Tongue (tissue), 2 donors: ENCODE measurements around the gene MID1. TPM values are rescaled to one million over a fixed set of nuclear protein-coding genes. Genes with fewer than 3 reads are reported as not detected.

Experiments used
- DNase-seq: peaks from one replicate; pipeline ENCODE4 v3.0.0-alpha.2; 2015
- total RNA-seq: library from RNA; depleted of rRNA; stranded (reverse); fragments of >200 nt; gene quantifications from one replicate; pipeline ENCODE4 v1.2.3, GENCODE V29; 2014

Gene MID1
- total RNA-seq, 1 donor from 2014 or later, result 23.5 TPM

- no peak for DNase-seq
Measured at GRCh38 chrX:10529344-10529743, 91.0 kb downstream of the MID1 start.

- peak; percentile 23 for DNase-seq
Measured at GRCh38 chrX:10526451-10526850, 93.9 kb downstream of the MID1 start.

DNA sequence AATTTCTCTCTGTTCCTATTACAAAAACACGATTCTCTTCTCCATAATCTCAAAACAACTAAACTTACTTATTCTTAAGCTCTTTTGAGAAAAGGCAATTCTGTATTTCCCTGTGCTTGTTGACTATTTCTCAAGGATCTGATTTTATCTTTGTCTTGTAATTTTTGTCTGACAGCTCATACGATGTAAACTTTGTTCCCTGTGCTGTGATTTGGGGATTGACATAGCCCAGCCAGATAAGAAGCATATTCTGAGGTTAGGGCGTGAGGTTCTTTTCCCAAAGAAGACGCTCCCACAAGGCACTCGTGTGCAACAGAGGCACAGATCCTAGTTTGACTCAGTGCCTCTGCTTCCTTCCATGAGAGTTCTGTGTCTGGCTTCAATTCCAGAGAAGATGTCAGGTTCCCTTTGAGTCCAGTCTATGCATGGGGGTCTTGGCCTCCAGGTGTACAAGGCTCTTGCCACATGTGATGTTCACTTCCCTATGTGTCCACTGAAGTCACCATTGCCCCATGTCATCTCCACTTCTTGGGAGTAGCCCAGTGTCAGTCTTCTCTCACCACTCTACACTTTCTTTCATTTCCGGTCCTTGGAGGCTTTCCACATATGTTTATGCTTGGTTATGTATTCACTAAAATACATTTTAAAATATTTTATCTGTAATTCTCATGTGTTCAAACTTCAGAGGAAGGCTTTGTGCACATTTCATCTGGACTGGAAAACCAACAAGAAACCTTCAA lies 94.8 kb downstream of the MID1 start:
- DNase-seq, result peak; percentile 2

- no peak for DNase-seq
Measured at GRCh38 chrX:10524578-10524977, 95.8 kb downstream of the MID1 start.

DNA sequence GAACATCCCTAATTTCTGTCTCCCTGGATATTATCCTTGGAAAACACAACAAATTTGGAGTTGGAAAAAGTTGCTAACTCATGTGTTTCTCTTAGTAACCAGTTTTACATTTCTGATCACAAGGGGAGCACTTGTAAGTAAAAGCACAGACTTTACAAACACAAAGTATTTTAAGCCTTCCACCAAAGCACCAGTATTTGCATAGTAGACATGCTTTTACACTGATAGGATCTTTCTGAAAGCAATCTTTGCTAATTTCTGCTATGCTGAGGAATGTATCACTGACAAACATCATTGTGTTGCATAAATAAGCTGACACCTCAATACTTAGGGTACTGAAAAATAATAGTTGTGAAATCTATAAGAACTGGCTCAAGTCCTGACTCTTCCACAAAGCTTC lies 100.6 kb downstream of the MID1 start:
- DNase-seq, result no peak

DNA sequence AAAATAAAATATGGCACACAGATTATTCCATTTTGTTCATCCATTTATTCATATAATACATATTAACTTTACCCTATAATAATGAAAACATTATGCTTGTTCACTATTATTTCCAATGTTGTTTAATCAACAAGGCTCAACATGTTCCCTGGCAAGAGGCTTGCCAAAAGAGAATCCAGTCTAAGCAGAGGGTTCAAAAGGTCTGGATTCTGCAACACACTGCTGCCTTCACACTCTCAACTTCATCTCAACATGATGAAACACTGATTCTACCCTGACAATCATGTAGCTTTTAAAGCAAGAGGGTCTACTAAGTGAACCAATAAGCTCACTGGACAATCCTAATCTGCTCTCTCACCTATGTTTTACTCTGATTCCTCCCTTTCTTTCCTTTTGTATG lies 101.1 kb downstream of the MID1 start:
- no peak for DNase-seq

DNA sequence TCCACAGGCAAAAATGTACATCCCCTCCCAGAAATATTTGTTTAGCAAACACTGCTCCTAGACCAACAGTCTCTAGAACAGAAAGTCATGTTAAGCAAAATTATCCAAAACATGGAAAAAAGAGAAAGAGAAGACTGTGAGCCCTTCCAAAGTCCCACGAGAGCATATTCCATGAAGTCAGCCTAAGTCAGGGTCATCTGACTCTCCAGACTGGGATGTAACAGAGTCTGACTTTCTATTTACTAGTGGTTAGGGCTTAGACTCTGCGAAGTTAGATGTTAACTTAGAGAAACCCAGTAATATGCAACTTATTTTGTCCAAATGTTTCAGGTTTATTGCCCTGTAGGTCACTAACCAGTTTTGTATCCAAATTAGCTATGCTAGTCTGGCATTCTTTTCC lies 102.3 kb downstream of the MID1 start:
- no peak for DNase-seq

- DNase-seq, result no peak
Measured at GRCh38 chrX:10516781-10517322, 103.5 kb downstream of the MID1 start.

DNA sequence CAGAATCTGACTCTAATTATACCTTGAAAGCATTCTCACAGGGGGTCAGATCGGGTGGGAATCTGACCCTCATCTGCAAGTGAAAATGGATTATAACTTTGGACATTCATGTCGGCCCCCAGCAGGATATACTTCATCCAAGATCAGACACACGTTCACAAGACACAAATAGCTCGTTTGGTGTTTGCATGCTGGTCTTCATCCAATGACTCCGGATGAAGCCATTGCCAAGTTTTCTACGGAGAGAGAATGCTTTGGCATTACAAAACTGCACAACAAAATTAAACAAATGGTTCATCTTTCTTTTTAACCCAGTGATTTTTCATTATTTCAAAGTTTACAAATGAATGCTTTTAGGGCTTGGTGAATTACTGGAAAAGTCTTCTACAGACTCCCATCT lies 105.5 kb downstream of the MID1 start:
- peak; percentile 33 for DNase-seq

GRCh38 chrX:10513974-10514373 lies 106.4 kb downstream of the MID1 start:
- no peak for DNase-seq

DNA sequence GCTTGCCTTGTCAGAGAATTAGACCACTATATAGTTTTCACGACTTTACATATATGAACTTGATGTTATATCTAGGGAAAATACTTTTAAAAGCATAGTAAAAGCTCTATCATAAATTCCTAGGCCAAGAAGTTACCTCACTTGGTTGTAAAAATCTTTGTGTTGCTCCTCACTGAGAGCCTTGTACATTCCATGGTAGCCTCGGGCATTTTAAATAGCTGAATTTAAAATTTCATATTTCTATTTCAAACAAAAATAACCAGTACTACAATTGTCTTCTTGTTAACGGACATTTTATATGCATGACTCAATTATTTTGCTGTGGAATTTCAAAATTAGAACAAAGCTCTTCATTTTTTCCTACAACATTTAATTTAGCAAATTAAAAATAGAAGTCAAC lies 107.6 kb downstream of the MID1 start:
- no peak for DNase-seq

DNA sequence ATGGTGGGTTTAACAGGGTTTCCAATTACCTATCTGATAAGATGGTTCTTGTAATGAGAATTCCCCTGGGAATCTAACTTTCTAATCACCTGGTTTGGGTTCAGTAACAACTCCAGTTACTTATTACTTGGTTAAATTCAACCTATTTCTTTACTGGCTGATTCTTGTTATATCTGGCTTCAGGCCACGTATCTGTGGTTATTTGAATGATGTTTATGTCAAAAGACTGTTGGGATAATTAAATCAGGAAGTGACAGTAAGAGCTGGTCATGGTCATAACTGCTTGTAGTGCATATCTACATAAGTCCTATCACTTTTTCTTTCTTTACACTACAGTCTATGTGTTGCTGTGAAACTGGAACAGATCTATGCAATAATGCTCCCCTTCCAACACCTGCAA lies 108.1 kb downstream of the MID1 start:
- no peak for DNase-seq

DNA sequence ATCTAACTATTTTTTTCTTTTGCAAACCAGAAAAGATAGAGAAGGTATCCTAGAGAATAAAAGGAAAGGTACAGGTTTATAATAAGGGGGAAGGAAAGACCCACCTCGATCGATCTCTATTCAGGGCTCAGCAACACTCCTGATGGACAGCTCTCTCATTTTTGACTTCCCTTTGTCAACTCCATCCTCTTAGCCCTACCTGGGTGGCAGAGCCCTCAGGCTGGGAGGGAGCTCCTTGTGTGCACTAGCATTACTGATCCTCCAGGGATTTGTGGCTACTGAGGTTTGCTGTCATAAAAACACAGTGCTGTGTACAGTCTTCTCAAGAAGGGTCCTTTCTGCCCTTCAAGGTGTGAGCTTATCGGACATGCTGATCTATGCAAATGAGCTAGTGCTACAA lies 111.0 kb downstream of the MID1 start:
- no peak for DNase-seq

- no peak for DNase-seq
Measured at GRCh38 chrX:10508891-10509290, 111.5 kb downstream of the MID1 start.

GRCh38 chrX:10507876-10508275 lies 112.5 kb downstream of the MID1 start:
- DNase-seq, result no peak

DNA sequence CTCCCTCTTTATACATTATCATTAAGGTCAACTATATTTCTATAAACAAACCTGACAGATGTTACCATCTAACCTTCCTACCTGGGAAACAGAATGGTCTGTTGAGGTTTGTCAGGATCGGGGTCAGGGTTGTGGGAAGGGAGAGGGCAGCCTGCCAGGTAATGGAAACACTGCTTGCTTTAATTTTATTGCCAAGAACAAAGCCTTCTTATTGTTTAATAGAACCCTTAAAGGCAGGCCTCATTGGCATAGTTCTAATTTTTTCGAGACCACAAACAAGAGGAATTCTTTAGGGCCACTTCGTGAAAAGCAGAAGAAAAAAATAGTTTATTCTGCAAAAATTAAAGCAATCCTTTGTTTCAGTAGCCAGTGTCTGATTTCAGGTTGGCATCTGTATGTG lies 113.2 kb downstream of the MID1 start:
- no peak for DNase-seq

DNA sequence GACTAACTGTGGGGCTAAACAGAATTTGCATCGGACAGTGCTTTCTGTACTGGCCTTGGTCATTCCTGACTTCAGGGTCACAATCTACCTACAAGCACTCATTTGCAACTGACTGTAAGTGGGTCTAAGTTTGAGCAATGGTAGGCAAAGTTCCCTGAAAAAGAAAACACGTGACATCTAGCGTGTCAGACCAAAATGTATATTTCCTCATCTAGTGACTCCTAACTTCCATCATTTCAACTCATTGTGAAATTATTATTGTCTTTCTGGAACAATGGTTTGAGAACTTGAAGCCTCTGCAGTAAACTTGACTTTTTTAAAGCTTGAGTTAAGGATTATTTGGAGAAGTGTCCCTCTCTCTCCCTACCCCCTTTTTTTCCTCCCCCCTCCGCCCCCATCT lies 113.6 kb downstream of the MID1 start:
- DNase-seq, result no peak

GRCh38 chrX:10505726-10506125 lies 114.7 kb downstream of the MID1 start:
- no peak for DNase-seq

GRCh38 chrX:10502961-10503360 lies 117.4 kb downstream of the MID1 start:
- peak; percentile 69 for DNase-seq

GRCh38 chrX:10501611-10502010 lies 118.8 kb downstream of the MID1 start:
- DNase-seq, result no peak

DNA sequence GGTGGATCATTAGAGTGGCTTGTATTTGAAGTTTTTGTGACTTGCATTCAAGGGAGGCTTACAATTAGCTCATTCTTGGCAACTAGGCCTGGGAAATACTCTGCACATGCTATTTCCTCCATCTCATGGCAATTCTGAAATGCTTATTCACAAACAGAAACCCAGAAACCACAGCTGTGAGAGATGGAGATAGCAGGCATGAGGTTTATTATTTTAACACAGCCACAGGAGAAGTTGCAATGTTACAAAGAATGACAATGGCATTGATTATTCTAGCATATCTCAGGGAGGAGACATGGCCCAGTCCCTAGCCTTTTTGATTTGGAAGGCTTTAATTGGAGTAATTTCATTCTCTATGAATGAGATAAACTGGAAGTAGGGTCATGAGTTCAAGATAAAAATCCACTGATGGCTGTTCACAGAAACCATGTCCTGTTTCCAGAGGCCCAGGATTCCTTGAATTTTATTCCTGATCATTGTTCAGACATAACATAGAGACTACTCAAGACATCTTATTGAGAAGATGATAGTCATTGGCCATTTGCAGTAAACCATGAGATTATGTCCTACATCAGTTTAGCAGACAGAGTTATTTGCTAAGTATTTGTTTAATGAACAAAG lies 123.9 kb downstream of the MID1 start:
- DNase-seq, result peak; percentile 64

DNA sequence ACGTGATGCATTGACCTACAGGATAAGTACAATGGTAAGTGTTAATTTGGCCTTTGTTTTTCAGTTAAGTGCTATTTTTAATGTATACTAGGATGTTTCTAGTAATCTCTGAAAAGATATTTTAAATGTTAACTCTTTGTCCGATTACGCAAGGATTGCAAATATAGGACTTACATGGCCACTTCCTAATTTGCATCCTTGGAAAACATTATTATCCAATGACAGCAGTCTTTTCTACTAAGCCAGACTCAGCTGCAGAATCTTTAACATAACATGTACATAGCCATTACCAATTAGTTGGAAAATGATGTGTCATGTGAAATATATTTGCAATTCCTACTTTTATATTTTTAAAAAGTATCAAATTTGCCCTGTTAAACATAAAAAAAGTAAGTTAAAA lies 124.7 kb downstream of the MID1 start:
- DNase-seq, result no peak

DNA sequence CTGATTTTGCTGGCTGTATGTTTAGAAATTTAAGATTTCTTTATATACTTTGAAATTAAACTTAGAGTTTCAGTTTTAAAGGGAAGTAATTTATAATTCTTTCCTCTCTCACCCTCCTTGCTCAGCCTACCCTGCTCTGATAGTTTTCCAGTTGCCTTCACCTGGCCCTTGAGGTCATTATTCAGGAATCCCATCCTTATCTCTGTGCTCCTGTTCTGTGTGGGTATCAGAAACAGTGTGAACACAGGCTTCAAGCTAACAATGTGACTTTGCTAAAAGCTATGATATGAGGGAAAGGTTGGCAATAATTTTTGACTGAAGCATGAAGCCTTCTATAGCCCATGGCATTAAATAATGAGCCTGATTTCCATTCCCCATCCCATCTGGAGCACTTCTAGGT lies 128.1 kb downstream of the MID1 start:
- no peak for DNase-seq

DNA sequence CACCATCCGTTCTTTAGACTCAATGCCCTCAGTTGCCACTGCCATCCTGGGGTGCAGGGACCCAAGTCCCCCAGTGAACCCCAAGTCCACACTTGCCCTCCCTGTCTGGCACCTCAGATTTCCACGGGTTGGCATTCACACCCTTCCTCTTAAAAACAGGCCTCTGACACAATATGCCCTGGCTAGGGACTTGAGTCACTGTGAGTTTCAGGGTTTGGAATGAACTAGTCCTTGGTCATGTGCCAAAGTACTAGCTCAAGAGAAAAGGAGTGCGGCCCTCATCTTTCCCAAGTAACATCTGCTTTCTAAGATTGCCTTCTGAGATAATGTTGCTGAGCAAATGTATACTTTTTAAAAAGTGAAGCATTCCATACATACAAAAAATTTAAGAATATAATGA lies 134.0 kb downstream of the MID1 start:
- no peak for DNase-seq
